ENCODE measurements around the gene SCRN1. TPM values are rescaled to one million over a fixed set of nuclear protein-coding genes. Genes with fewer than 3 reads are reported as not detected.

Gene SCRN1
- total RNA-seq, 6 experiments from 2014 or later, result 137 to 168 (median 145) TPM

DNA sequence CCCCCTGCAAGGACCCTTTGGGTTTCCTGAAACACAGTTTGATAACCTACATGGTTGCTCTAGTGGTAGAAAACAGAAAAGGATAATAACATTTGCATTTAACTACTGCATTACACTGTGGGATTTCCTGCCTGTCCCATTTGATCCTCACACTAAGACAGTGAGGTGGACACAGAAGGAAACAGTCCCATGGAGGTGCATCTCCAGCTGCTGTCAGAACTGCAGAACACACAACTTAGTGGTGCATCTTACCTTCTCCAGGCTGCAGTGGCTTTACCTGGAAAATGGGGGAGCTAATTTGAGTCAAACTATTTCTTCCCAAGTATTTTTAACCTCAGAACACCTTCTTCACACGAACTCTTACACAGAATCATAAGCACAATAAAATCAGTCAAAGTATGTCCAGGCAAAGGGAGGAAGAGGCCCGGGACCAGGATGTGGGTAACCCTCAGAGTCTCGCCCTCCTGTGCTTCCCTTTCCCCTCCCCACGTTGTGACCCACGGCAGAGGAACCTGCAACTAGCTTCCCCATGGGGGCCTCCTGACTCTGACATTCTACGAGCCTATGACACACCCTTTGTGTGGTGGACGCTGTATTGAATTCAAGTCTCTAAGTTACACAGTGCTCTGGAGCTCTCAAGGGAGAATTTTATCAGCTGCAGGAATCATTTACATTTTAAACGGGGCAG lies 33.7 kb downstream of the SCRN1 start:
- Mint-ChIP-seq H3K4me3 (no peak overlapping the region), H3K27me3 (ENCODE audit: insufficient read depth) (no peaks in the 10 kb centered on the region; the same call in 1 of the 2 replicates), H3K9me3 (no peaks in the 10 kb centered on the region), H3K27ac (no peak overlapping the region; the same call in 1 of the 2 replicates), H3K36me3 (ENCODE audit: low read depth) (peaks cover 38% of the 10 kb centered on the region), H3K4me1 (ENCODE audit: low read depth) (peaks cover 9% of the 10 kb centered on the region)
- TF ChIP-seq, protein P1, sequence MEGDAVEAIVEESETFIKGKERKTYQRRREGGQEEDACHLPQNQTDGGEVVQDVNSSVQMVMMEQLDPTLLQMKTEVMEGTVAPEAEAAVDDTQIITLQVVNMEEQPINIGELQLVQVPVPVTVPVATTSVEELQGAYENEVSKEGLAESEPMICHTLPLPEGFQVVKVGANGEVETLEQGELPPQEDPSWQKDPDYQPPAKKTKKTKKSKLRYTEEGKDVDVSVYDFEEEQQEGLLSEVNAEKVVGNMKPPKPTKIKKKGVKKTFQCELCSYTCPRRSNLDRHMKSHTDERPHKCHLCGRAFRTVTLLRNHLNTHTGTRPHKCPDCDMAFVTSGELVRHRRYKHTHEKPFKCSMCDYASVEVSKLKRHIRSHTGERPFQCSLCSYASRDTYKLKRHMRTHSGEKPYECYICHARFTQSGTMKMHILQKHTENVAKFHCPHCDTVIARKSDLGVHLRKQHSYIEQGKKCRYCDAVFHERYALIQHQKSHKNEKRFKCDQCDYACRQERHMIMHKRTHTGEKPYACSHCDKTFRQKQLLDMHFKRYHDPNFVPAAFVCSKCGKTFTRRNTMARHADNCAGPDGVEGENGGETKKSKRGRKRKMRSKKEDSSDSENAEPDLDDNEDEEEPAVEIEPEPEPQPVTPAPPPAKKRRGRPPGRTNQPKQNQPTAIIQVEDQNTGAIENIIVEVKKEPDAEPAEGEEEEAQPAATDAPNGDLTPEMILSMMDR (IDR thresholded peaks at IDR 0.05), result no peak
- no peak for DNase-seq

- TF ChIP-seq, protein P1 (IDR thresholded peaks at IDR 0.05), result no peak
- peaks cover 9% of the 10 kb centered on the region for H3K4me1 Mint-ChIP-seq (ENCODE audit: low read depth)
- peaks cover 38% of the 10 kb centered on the region for H3K36me3 Mint-ChIP-seq (ENCODE audit: low read depth)
- H3K9me3 Mint-ChIP-seq, result no peaks in the 10 kb centered on the region
- H3K27me3 Mint-ChIP-seq (ENCODE audit: insufficient read depth), result no peaks in the 10 kb centered on the region; the same call in 1 of the 2 replicates
- DNase-seq, result no peak
- no peak overlapping the region for H3K27ac Mint-ChIP-seq
- H3K4me3 Mint-ChIP-seq, result no peak overlapping the region
Observed at GRCh38 chr7:29955075-29955792, 34.4 kb downstream of the SCRN1 start.

GRCh38 chr7:29953726-29954347 lies 35.8 kb downstream of the SCRN1 start:
- Mint-ChIP-seq H3K27me3 (ENCODE audit: insufficient read depth) (no peaks in the 10 kb centered on the region; the same call in 1 of the 2 replicates), H3K9me3 (no peaks in the 10 kb centered on the region), H3K4me1 (ENCODE audit: low read depth) (peaks cover 9% of the 10 kb centered on the region), H3K27ac (no peak overlapping the region), H3K36me3 (ENCODE audit: low read depth) (peaks cover 38% of the 10 kb centered on the region), H3K4me3 (no peak overlapping the region)
- TF ChIP-seq, protein P1 (IDR thresholded peaks at IDR 0.05), result no peak
- DNase-seq, result no peak

- Mint-ChIP-seq H3K9me3 (no peaks in the 10 kb centered on the region), H3K4me1 (ENCODE audit: low read depth) (peaks cover 6% of the 10 kb centered on the region; the same call in 1 of the 2 replicates), H3K4me3 (no peak overlapping the region), H3K27me3 (ENCODE audit: insufficient read depth) (no peaks in the 10 kb centered on the region; the same call in 1 of the 2 replicates), H3K27ac (no peak overlapping the region), H3K36me3 (ENCODE audit: low read depth) (peaks cover 42% of the 10 kb centered on the region)
- TF ChIP-seq, protein P1 (IDR thresholded peaks at IDR 0.05), result no peak
- DNase-seq, result no peak
Observed at GRCh38 chr7:29951206-29951605, 38.4 kb downstream of the SCRN1 start.

DNA sequence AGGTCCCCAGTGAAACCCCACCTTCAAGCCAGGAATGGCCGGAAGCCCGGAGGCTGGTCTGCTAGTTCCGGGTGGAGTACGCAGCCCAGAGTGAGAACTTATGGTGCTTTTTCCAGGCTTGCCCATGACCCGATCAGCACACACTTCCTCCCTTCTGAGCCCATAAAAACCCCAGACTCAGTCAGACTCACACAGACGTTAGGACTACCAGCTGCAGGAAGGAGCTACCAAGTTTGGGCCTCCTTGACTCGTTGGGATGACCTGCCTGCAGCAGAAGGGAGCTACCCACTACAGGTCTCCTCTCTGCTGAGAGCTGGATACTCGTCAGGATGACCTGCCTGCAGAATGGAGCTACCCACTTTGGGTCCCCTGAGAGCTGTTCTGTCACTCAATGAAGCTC lies 39.1 kb downstream of the SCRN1 start:
- no peak overlapping the region for H3K27ac Mint-ChIP-seq
- H3K36me3 Mint-ChIP-seq (ENCODE audit: low read depth), result peaks cover 45% of the 10 kb centered on the region
- no peaks in the 10 kb centered on the region for H3K27me3 Mint-ChIP-seq (ENCODE audit: insufficient read depth)
- no peak overlapping the region for H3K4me3 Mint-ChIP-seq
- DNase-seq, result no peak
- H3K4me1 Mint-ChIP-seq (ENCODE audit: low read depth), result peaks cover 14% of the 10 kb centered on the region
- H3K9me3 Mint-ChIP-seq, result no peaks in the 10 kb centered on the region
- TF ChIP-seq, protein P1 (IDR thresholded peaks at IDR 0.05), result no peak
